ENCODE results near the gene MAP2K1.

Gene MAP2K1

GRCh38 chr15:66424963-66425612, 38.4 kb downstream of the MAP2K1 start:
- TF ChIP-seq CTCF (IDR thresholded peaks at IDR 0.05; ENCODE audit: low read depth, low read length, missing control alignments) = no peak
- no peak overlapping the region for H3K4me3 ChIP-seq (ENCODE audit: low read depth, low read length)
- DNase-seq (ENCODE audit: low read depth) = no peak

- no peak overlapping the region for H3K4me3 ChIP-seq (ENCODE audit: low read depth, low read length)
- TF ChIP-seq CTCF (IDR thresholded peaks at IDR 0.05; ENCODE audit: low read depth, low read length, missing control alignments) = no peak
- no peak for DNase-seq (ENCODE audit: low read depth)
Measured at GRCh38 chr15:66425837-66426236, 39.1 kb downstream of the MAP2K1 start.

GRCh38 chr15:66429117-66429516, 42.4 kb downstream of the MAP2K1 start:
- no peak for DNase-seq (ENCODE audit: low read depth)
- TF ChIP-seq CTCF (IDR thresholded peaks at IDR 0.05; ENCODE audit: low read depth, low read length, missing control alignments) = no peak
- H3K4me3 ChIP-seq (ENCODE audit: low read depth, low read length) = no peak overlapping the region

- DNase-seq (ENCODE audit: low read depth) = no peak
- H3K4me3 ChIP-seq (ENCODE audit: low read depth, low read length) = no peak overlapping the region
- TF ChIP-seq CTCF (IDR thresholded peaks at IDR 0.05; ENCODE audit: low read depth, low read length, missing control alignments) = no peak
Measured at GRCh38 chr15:66429546-66429945, 42.8 kb downstream of the MAP2K1 start.

DNA sequence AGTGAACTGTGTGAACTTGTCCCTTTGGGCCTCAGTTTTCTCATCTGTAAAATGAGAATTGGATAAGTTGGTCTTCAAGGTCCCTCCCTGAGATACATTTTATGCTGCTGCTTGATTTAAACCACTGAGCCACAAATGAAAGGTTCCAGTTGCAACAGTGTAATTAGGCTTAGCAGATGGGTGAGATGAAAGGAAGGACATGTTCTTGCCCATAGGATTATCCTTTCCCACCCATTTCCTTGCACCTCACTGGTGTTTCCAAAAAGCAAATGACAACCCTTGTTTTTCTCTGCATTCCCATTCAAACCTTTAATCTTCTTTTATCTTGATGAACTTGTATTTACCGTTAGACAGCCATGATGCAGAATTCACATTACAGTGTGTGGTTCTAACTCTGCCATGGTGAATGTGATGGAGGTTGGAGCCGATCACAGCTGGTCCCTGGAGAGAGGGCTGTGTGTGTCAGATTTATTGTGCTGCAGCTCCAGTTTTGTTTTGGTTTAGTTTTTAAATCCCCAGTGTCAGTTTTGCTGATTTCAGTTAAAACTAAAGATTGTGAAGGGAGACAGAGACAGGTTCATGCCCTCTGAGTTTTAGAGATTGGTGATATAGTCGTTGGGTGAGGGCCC, 44.0 kb downstream of the MAP2K1 start:
- no peak overlapping the region for H3K4me3 ChIP-seq (ENCODE audit: low read depth, low read length)
- no peak for TF ChIP-seq CTCF (IDR thresholded peaks at IDR 0.05; ENCODE audit: low read depth, low read length, missing control alignments)
- no peak for DNase-seq (ENCODE audit: low read depth)

- H3K4me3 ChIP-seq (ENCODE audit: low read depth, low read length) = no peak overlapping the region
- no peak for DNase-seq (ENCODE audit: low read depth)
- no peak for TF ChIP-seq CTCF (IDR thresholded peaks at IDR 0.05; ENCODE audit: low read depth, low read length, missing control alignments)
Measured at GRCh38 chr15:66433726-66434125, 47.0 kb downstream of the MAP2K1 start.

- no peak overlapping the region for H3K4me3 ChIP-seq (ENCODE audit: low read depth, low read length)
- no peak for TF ChIP-seq CTCF (IDR thresholded peaks at IDR 0.05; ENCODE audit: low read depth, low read length, missing control alignments)
- no peak for DNase-seq (ENCODE audit: low read depth)
Measured at GRCh38 chr15:66440501-66440900, 53.8 kb downstream of the MAP2K1 start.
